HepG2 (cell line): Measurements from ENCODE around the gene MRPS14. TPM values are rescaled to one million over a fixed set of nuclear protein-coding genes. Genes with fewer than 3 reads are reported as not detected.

Source experiments
- ATAC-seq: fragments of 200-7000 bp; cut with Tn5 transposase; 3 replicates; pipeline ENCODE4 v1.9.1; 2020; ENCODE audit warnings: mild to moderate bottlenecking, moderate library complexity
- BruUV-seq: library from RNA; stranded (reverse); fragments of 400-500 nt; replicated peaks from 2 replicates; lab custom pipeline; 2021; lab: Mats Ljungman, UMichigan
- CTCF ChIA-PET: fragments of 300-600 bp; formaldehyde crosslinking; extraction: SDS; loops from one replicate; lab custom pipeline; 2021; ENCODE audit warnings: low total read pairs, inconsistent platforms, low intra/inter-chr PET ratio; lab: Yijun Ruan, JAX
- POLR2A ChIA-PET: fragments of 350-600 bp; sonication (Branson Sonifier 250); formaldehyde crosslinking; loops from one replicate; lab custom pipeline; 2020; ENCODE audit warnings: antibody characterized with exemption, inconsistent platforms; lab: Yijun Ruan, JAX
- DNase-seq: peaks from one replicate; pipeline ENCODE4 v3.0.0-alpha.2; 2015; ENCODE audit warnings: low spot score
- FAIRE-seq: peaks from 3 replicates; lab custom pipeline; 2011; peaks lifted over from hg19 to GRCh38; lab: Jason Lieb, UNC
- H2AFZ ChIP-seq: one replicate; pipeline ENCODE4 v1.6.1; 2011; ENCODE audit warnings: low read length, inconsistent platforms
- H3K27ac ChIP-seq: fragments of 300-600 bp; 3 replicates; pipeline ENCODE4 v1.8.0; 2011; ENCODE audit warnings: mixed run types, mild to moderate bottlenecking, mixed read lengths, low read length, inconsistent platforms; ENCODE audit not compliant: insufficient read depth; ENCODE audit errors: extremely low read length
- H3K27me3 ChIP-seq, 2 experiments: fragments of 200-600 bp in 1 of 2; 2 replicates in 1 of 2; 3 replicates in 1 of 2; pipeline versions ENCODE4 v1.6.0 to v1.8.0; 2011; ENCODE audit warnings: low read length in 2 of 2, mild to moderate bottlenecking in 2 of 2, moderate library complexity in 2 of 2, inconsistent platforms in 1 of 2; ENCODE audit not compliant: insufficient read depth in 2 of 2, control insufficient read depth in 1 of 2
- H3K36me3 ChIP-seq, 2 experiments: fragments of 200-600 bp in 1 of 2; replicated peaks in 1 of 2; 2 replicates in 1 of 2; 3 replicates in 1 of 2; pipeline versions ENCODE4 v1.5.1 to v1.8.0; 2011; ENCODE audit warnings: low read length in 2 of 2, inconsistent platforms in 1 of 2; ENCODE audit not compliant: insufficient read depth in 2 of 2, control insufficient read depth in 1 of 2
- H3K4me1 ChIP-seq: 2 replicates; pipeline ENCODE4 v1.5.1; 2012; ENCODE audit warnings: low read length, inconsistent platforms; ENCODE audit not compliant: insufficient read depth
- H3K4me2 ChIP-seq: 2 replicates; pipeline ENCODE4 v1.6.0; 2011; ENCODE audit warnings: low read depth, low read length, inconsistent platforms
- H3K4me3 ChIP-seq, 3 experiments: fragments of 200-600 bp in 1 of 3; sonication (generic), shearing (Covaris generic) in 1 of 3; replicated peaks in 1 of 3; 2 replicates each; pipeline ENCODE4 v1.5.1; 2011 to 2016; ENCODE audit warnings: low read length in 3 of 3, inconsistent platforms in 2 of 3, low read depth in 2 of 3, mild to moderate bottlenecking in 2 of 3, control low read depth in 1 of 3, mixed read lengths in 1 of 3; ENCODE audit not compliant: insufficient read depth in 1 of 3
- H3K79me2 ChIP-seq: one replicate; pipeline ENCODE4 v1.6.1; 2011; ENCODE audit warnings: low read length, inconsistent platforms; ENCODE audit not compliant: insufficient read depth
- H3K9ac ChIP-seq: 2 replicates; pipeline ENCODE4 v1.6.0; 2011; ENCODE audit warnings: mild to moderate bottlenecking, low read depth, low read length, inconsistent platforms; ENCODE audit not compliant: insufficient read depth
- H3K9me3 ChIP-seq: 2 replicates; pipeline ENCODE4 v1.5.1; 2012; ENCODE audit warnings: mild to moderate bottlenecking, low read length
- H4K20me1 ChIP-seq: 2 replicates; pipeline ENCODE4 v1.6.0; 2011; ENCODE audit warnings: inconsistent platforms, mild to moderate bottlenecking, low read length, moderate library complexity; ENCODE audit not compliant: insufficient read depth
- HNF4A ChIP-seq: sonication (generic); formaldehyde crosslinking; IDR thresholded peaks from 2 replicates; pipeline ENCODE4 v1.4.0; 2020; ENCODE audit warnings: missing genetic modification reagents
- HOXD1 ChIP-seq: sonication (generic); formaldehyde crosslinking; IDR thresholded peaks from 2 replicates; pipeline ENCODE4 v1.5.0; 2020; ENCODE audit warnings: missing genetic modification reagents
- KLF6 ChIP-seq: IDR thresholded peaks from 2 replicates; pipeline ENCODE4 v1.8.0; 2016; ENCODE audit warnings: missing biosample characterization, missing genetic modification reagents
- LRRFIP1 ChIP-seq: sonication (generic); formaldehyde crosslinking; conservative IDR thresholded peaks from 2 replicates; pipeline ENCODE4 v1.4.0; 2020; ENCODE audit warnings: missing genetic modification reagents
- NONO ChIP-seq, 2 experiments: fragments of 450-650 bp in 1 of 2; sonication (generic) in 1 of 2; formaldehyde crosslinking in 1 of 2; IDR thresholded peaks in 1 of 2; conservative IDR thresholded peaks in 1 of 2; 2 replicates each; pipeline versions ENCODE4 v1.6.1 to v1.8.0; 2017 to 2022; ENCODE audit warnings: mild to moderate bottlenecking in 1 of 2, missing genetic modification reagents in 1 of 2, moderate library complexity in 1 of 2
- NR2F1 ChIP-seq, 2 experiments: fragments of 450-650 bp in 1 of 2; formaldehyde crosslinking in 1 of 2; IDR thresholded peaks; 2 replicates each; pipeline versions ENCODE4 v1.5.0 to v1.6.1; 2016 to 2020; ENCODE audit warnings: mild to moderate bottlenecking in 1 of 2, missing compliant biosample characterization in 1 of 2, missing genetic modification reagents in 1 of 2, moderate library complexity in 1 of 2
- PRPF4 ChIP-seq: fragments of 200-400 bp; formaldehyde crosslinking; IDR thresholded peaks from 2 replicates; pipeline ENCODE4 v1.6.1; 2016; ENCODE audit warnings: low read length, low read depth; ENCODE audit not compliant: poor library complexity, severe bottlenecking
- SRY ChIP-seq: sonication (generic); formaldehyde crosslinking; IDR thresholded peaks from 2 replicates; pipeline ENCODE4 v1.8.0; 2022; ENCODE audit warnings: mild to moderate bottlenecking, missing genetic modification reagents
- U2AF1 ChIP-seq: fragments of 200-400 bp; formaldehyde crosslinking; optimal IDR thresholded peaks from 2 replicates; pipeline ENCODE3; 2017; ENCODE audit warnings: mild to moderate bottlenecking, low read depth, low read length
- ZNF282 ChIP-seq: fragments of 450-650 bp; IDR thresholded peaks from 2 replicates; pipeline ENCODE4 v1.6.1; 2018; ENCODE audit not compliant: partially characterized antibody
- ZNF441 ChIP-seq: sonication (generic); formaldehyde crosslinking; IDR thresholded peaks from 2 replicates; pipeline ENCODE4 v1.7.0; 2021; ENCODE audit warnings: missing genetic modification reagents, borderline replicate concordance
- ZNF512 ChIP-seq: sonication (generic); formaldehyde crosslinking; IDR thresholded peaks from 2 replicates; pipeline ENCODE4 v1.4.0; 2020; ENCODE audit warnings: mild to moderate bottlenecking, missing genetic modification reagents
- WGBS: methylation state at CpG from one replicate; pipeline ENCODE4 v1.1.6; 2017; ENCODE audit warnings: low lambda C conversion rate; 5-methylcytosine and 5-hydroxymethylcytosine counted together
- in situ Hi-C: cut with HindIII; loops from 2 replicates; pipeline ENCODE4 v1.10.0; 2017; ENCODE audit warnings: low pct_unique_long_range_greater_than_20kb; ENCODE audit not compliant: extremely low pct_ligation_motif_present
- intact Hi-C: fragments of 100-400 bp; cut with micrococcal nuclease; formaldehyde crosslinking; loops from one replicate; pipeline ENCODE4 v1.10.0; 2022; ENCODE audit not compliant: unreplicated experiment
- polyA plus RNA-seq, 8 experiments: library from polyadenylated mRNA; depleted of rRNA in 3 of 8; stranded (reverse) in 7 of 8; unstranded in 1 of 8; fragments of >200 nt; fragmentation: Illumina TruSeq in 4 of 8; extraction: Trizol in 4 of 8; gene quantifications; 2 replicates each; pipeline versions ENCODE4 v1.2.1 to v1.2.3, GENCODE V29; 2011 to 2016; ENCODE audit warnings: low read depth in 4 of 8, missing spikeins in 1 of 8, mixed read lengths in 1 of 8; ENCODE audit not compliant: insufficient read depth in 1 of 8
- total RNA-seq, 5 experiments: library from RNA; depleted of rRNA; stranded (reverse); fragments of >200 nt; fragmentation: Illumina TruSeq; extraction: Trizol; gene quantifications; 2 replicates each; pipeline ENCODE4 v1.2.3, GENCODE V29; 2016; ENCODE audit warnings: low read depth in 1 of 5

Gene MRPS14
- total and polyA plus RNA-seq, 2 of the 13 experiments (the other 11 are each of a cell fraction or from before 2014, with no cell fraction given): 36.6 to 43.2 TPM

GRCh38 chr1:174998569-174999215 lies 24.5 kb downstream of the MRPS14 start (continued):
- no peak for TF ChIP-seq SRY (CRISPR knock-in tag)

GRCh38 chr1:174997041-174997440 lies 26.2 kb downstream of the MRPS14 start:
- POLR2A ChIA-PET: no interaction called here
- BruUV-seq: no TSS peak
- no peak for TF ChIP-seq ZNF512 (CRISPR knock-in tag)
- TF ChIP-seq ZNF282: no peak
- no peak for TF ChIP-seq KLF6
- no peak for TF ChIP-seq PRPF4
- no peak for TF ChIP-seq U2AF1
- TF ChIP-seq LRRFIP1 (CRISPR knock-in tag): no peak
- no peak for TF ChIP-seq NR2F1 (CRISPR knock-in tag; IDR thresholded peaks at IDR 0.05)
- TF ChIP-seq NONO (IDR thresholded peaks at IDR 0.05): no peak
- TF ChIP-seq NONO (CRISPR knock-in tag; conservative IDR thresholded peaks at IDR 0.05): no peak
- no peak for TF ChIP-seq ZNF441 (CRISPR knock-in tag)
- TF ChIP-seq HNF4A (CRISPR knock-in tag): no peak
- TF ChIP-seq HOXD1 (CRISPR knock-in tag): no peak
- Histone ChIP-seq H3K9me3 (no peaks in the 10 kb centered on the region), H3K4me3 (no peak overlapping the region), H4K20me1 (no peaks in the 10 kb centered on the region), H3K79me2 (peaks cover 19% of the 10 kb centered on the region), H3K27me3 (no peaks in the 10 kb centered on the region; a peak in 1 of 5 replicates), H2AFZ (no peak overlapping the region), H3K9ac (no peak overlapping the region), H3K36me3 (no peaks in the 10 kb centered on the region; a peak in 2 of 5 replicates), H3K4me1 (peaks cover 51% of the 10 kb centered on the region), H3K27ac (no peak overlapping the region), H3K4me2 (no peak overlapping the region)
- ATAC-seq: no peak
- DNase-seq: no peak
- in situ Hi-C loops (loop anchor here (5.0 to 25.0 kb wide), 2 partner anchors 225 to 735 kb away; no protein-coding TSS in a partner anchor), intact Hi-C loops (loop anchor here (5.0 kb wide), 3 partner anchors 45 to 730 kb away; no protein-coding TSS in a partner anchor)
- no peak for FAIRE-seq
- CTCF ChIA-PET: no interaction called here
- 95% methylated on average over 3 of the region's 3 CpGs for WGBS
